Hepatocyte (in vitro differentiated cells): ENCODE results near the gene LEMD3. TPM values are rescaled to one million over a fixed set of nuclear protein-coding genes. Genes with fewer than 3 reads are reported as not detected.

Experiments
- DNase-seq: peaks from one replicate; pipeline ENCODE4 v3.0.0-alpha.2; 2016; ENCODE audit warnings: low spot score
- H2AFZ ChIP-seq: fragments of 200-600 bp; sonication (generic); 2 replicates; pipeline ENCODE4 v1.6.0; 2016; ENCODE audit warnings: antibody characterized with exemption, mild to moderate bottlenecking
- H3K27ac ChIP-seq: fragments of 200-600 bp; sonication (generic); 2 replicates; pipeline ENCODE4 v1.5.1; 2016; ENCODE audit warnings: mild to moderate bottlenecking
- H3K27me3 ChIP-seq: fragments of 200-600 bp; sonication (generic); 2 replicates; pipeline ENCODE4 v1.6.1; 2016
- H3K36me3 ChIP-seq: fragments of 200-600 bp; sonication (generic); replicated peaks from 2 replicates; pipeline ENCODE4 v1.5.1; 2016; ENCODE audit warnings: low read depth; ENCODE audit not compliant: insufficient read depth
- H3K4me1 ChIP-seq: fragments of 200-600 bp; sonication (generic); 2 replicates; pipeline ENCODE4 v1.5.1; 2016; ENCODE audit warnings: mild to moderate bottlenecking, moderate library complexity; ENCODE audit not compliant: insufficient read depth
- H3K4me2 ChIP-seq: fragments of 200-600 bp; sonication (generic); 2 replicates; pipeline ENCODE4 v1.6.0; 2016
- H3K4me3 ChIP-seq: fragments of 200-600 bp; sonication (generic); 2 replicates; pipeline ENCODE4 v1.5.1; 2016; ENCODE audit warnings: mild to moderate bottlenecking
- H3K79me2 ChIP-seq: fragments of 200-600 bp; sonication (generic); 2 replicates; pipeline ENCODE4 v1.6.0; 2017; ENCODE audit warnings: mild to moderate bottlenecking
- H3K9me2 ChIP-seq: fragments of 200-600 bp; sonication (generic); replicated peaks from 2 replicates; pipeline ENCODE4 v1.6.0; 2017; ENCODE audit warnings: mild to moderate bottlenecking; ENCODE audit not compliant: insufficient read depth
- H3K9me3 ChIP-seq: fragments of 200-600 bp; sonication (generic); 2 replicates; pipeline ENCODE4 v1.5.1; 2016; ENCODE audit warnings: low read depth, mild to moderate bottlenecking
- H4K20me1 ChIP-seq: fragments of 200-600 bp; sonication (generic); 2 replicates; pipeline ENCODE4 v1.6.0; 2016; ENCODE audit warnings: mild to moderate bottlenecking; ENCODE audit not compliant: insufficient read depth, poor library complexity, severe bottlenecking
- CTCF ChIP-seq: fragments of 200-600 bp; sonication (generic); IDR thresholded peaks from 2 replicates; pipeline ENCODE4 v1.5.1; 2016; ENCODE audit warnings: antibody characterized with exemption, mild to moderate bottlenecking; ENCODE audit not compliant: poor library complexity
- EZH2 ChIP-seq: fragments of 200-600 bp; sonication (generic); IDR thresholded peaks from 2 replicates; pipeline ENCODE4 v1.6.1; 2016; ENCODE audit warnings: antibody characterized with exemption, mild to moderate bottlenecking, borderline replicate concordance
- EZH2phosphoT487 ChIP-seq: fragments of 200-600 bp; sonication (generic); IDR thresholded peaks from one replicate; pipeline ENCODE4 v1.6.1; 2018; ENCODE audit warnings: antibody characterized with exemption, mild to moderate bottlenecking, low read depth, moderate library complexity; ENCODE audit not compliant: unreplicated experiment, severe bottlenecking
- WGBS: methylation state at CpG from one replicate; pipeline ENCODE4 v1.1.6; 2016; ENCODE audit warnings: low lambda C conversion rate; ENCODE audit errors: missing lambda C conversion rate; 5-methylcytosine and 5-hydroxymethylcytosine counted together
- polyA plus RNA-seq: library from polyadenylated mRNA; unstranded; fragments of >200 nt; fragmentation: Nextera tagmentation; extraction: Ambion mirVana; gene quantifications from 2 replicates; pipeline ENCODE4 v1.2.1, GENCODE V29; 2016
- total RNA-seq: library from RNA; depleted of rRNA; stranded (reverse); fragments of >200 nt; gene quantifications from 2 replicates; pipeline ENCODE4 v1.2.3, GENCODE V29; 2014

Gene LEMD3
- total and polyA plus RNA-seq, 2 experiments from 2014 or later, result 15.5 to 51.1 TPM

GRCh38 chr12:65155784-65156183, 13.6 kb upstream of the LEMD3 start:
- WGBS, result 65% methylated on average over 3 of the region's 3 CpGs
- H3K27ac ChIP-seq, result no peak overlapping the region
- H3K4me3 ChIP-seq, result no peak overlapping the region
- no peak overlapping the region for H3K4me2 ChIP-seq
- no peaks in the 10 kb centered on the region for H3K4me1 ChIP-seq
- TF ChIP-seq EZH2, result no peak
- no peak for TF ChIP-seq EZH2phosphoT487
- TF ChIP-seq CTCF, result no peak
- no peaks in the 10 kb centered on the region for H4K20me1 ChIP-seq
- no peaks in the 10 kb centered on the region for H3K27me3 ChIP-seq
- H3K9me2 ChIP-seq, result no peaks in the 10 kb centered on the region
- no peak overlapping the region for H2AFZ ChIP-seq
- no peak for DNase-seq
- no peaks in the 10 kb centered on the region for H3K9me3 ChIP-seq
- H3K79me2 ChIP-seq, result no peaks in the 10 kb centered on the region
- H3K36me3 ChIP-seq, result no peaks in the 10 kb centered on the region

GRCh38 chr12:65156366-65156841, 13.0 kb upstream of the LEMD3 start:
- Histone ChIP-seq H3K9me3 (no peaks in the 10 kb centered on the region), H3K36me3 (no peaks in the 10 kb centered on the region), H3K9me2 (no peaks in the 10 kb centered on the region), H3K79me2 (no peaks in the 10 kb centered on the region), H3K4me2 (no peak overlapping the region), H2AFZ (no peak overlapping the region), H3K27ac (no peak overlapping the region), H3K4me3 (no peak overlapping the region), H3K4me1 (no peaks in the 10 kb centered on the region), H3K27me3 (no peaks in the 10 kb centered on the region), H4K20me1 (no peaks in the 10 kb centered on the region)
- WGBS, result 90% methylated on average over 2 of the region's 2 CpGs
- no peak for TF ChIP-seq CTCF
- DNase-seq, result no peak

- Histone ChIP-seq H3K36me3 (no peaks in the 10 kb centered on the region), H3K9me3 (no peaks in the 10 kb centered on the region), H3K9me2 (no peaks in the 10 kb centered on the region), H3K27me3 (no peaks in the 10 kb centered on the region), H3K27ac (no peak overlapping the region), H3K4me3 (no peak overlapping the region), H3K4me1 (no peaks in the 10 kb centered on the region), H3K79me2 (no peaks in the 10 kb centered on the region), H3K4me2 (no peak overlapping the region), H4K20me1 (no peaks in the 10 kb centered on the region), H2AFZ (no peak overlapping the region)
- no peak for DNase-seq
- WGBS, result 82% methylated on average over 4 of the region's 4 CpGs
- no peak for TF ChIP-seq EZH2
- TF ChIP-seq CTCF, result no peak
- no peak for TF ChIP-seq EZH2phosphoT487
Measured at GRCh38 chr12:65157091-65157490, 12.3 kb upstream of the LEMD3 start.

DNA sequence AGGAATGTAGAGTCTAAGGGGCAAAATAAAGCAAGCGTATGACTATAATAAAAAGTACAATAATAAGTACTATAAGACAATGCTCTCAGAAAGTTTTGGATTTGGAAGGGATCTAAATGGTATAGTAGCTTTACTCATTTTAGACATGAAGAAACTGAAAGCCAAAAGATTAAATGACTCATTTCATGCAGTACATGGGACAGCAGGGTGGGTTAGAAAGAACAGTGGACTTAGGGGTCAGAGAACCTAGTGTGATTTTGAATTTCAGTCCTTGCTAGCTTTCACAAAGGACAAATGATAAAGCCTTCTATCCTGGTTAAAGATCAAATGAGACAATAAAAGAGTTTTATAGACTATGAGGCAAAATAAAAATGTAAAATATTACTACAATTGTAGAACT, 6.8 kb upstream of the LEMD3 start:
- no peaks in the 10 kb centered on the region for H3K9me3 ChIP-seq
- no peaks in the 10 kb centered on the region for H4K20me1 ChIP-seq
- H2AFZ ChIP-seq, result no peak overlapping the region
- DNase-seq, result no peak
- no peaks in the 10 kb centered on the region for H3K36me3 ChIP-seq
- 97% methylated on average over 1 of the region's 1 CpG for WGBS
- no peak overlapping the region for H3K27ac ChIP-seq
- no peak overlapping the region for H3K4me2 ChIP-seq
- no peaks in the 10 kb centered on the region for H3K79me2 ChIP-seq
- no peaks in the 10 kb centered on the region for H3K27me3 ChIP-seq
- no peaks in the 10 kb centered on the region for H3K9me2 ChIP-seq
- H3K4me1 ChIP-seq, result no peaks in the 10 kb centered on the region
- no peak overlapping the region for H3K4me3 ChIP-seq
- TF ChIP-seq EZH2 (no peak), EZH2phosphoT487 (no peak), CTCF (no peak)
